HUES6 (cell line): ENCODE results near the gene SLC35B2.

ENCODE experiments used
- H3K27ac ChIP-seq: 2 replicates; pipeline ENCODE4 v1.7.0; 2013; ENCODE audit warnings: low read depth, mild to moderate bottlenecking, low read length, inconsistent platforms
- H3K27me3 ChIP-seq: 2 replicates; pipeline ENCODE4 v1.6.1; 2013; ENCODE audit warnings: low read length; ENCODE audit not compliant: control insufficient read depth, insufficient read depth
- H3K36me3 ChIP-seq: 2 replicates; pipeline ENCODE4 v1.6.1; 2013; ENCODE audit warnings: low read length; ENCODE audit not compliant: control insufficient read depth, insufficient read depth
- H3K4me1 ChIP-seq: 2 replicates; pipeline ENCODE4 v1.6.1; 2013; ENCODE audit warnings: low read length; ENCODE audit not compliant: control insufficient read depth, insufficient read depth
- H3K4me3 ChIP-seq: 2 replicates; pipeline ENCODE4 v1.5.1; 2013; ENCODE audit warnings: low read depth, low read length
- H3K9ac ChIP-seq: one replicate; pipeline ENCODE4 v1.6.1; 2013; ENCODE audit warnings: mild to moderate bottlenecking, low read length
- H3K9me3 ChIP-seq: 2 replicates; pipeline ENCODE4 v1.6.1; 2013; ENCODE audit warnings: low read depth, low read length; ENCODE audit not compliant: control insufficient read depth, insufficient read depth

SLC35B2 gene, protein sequence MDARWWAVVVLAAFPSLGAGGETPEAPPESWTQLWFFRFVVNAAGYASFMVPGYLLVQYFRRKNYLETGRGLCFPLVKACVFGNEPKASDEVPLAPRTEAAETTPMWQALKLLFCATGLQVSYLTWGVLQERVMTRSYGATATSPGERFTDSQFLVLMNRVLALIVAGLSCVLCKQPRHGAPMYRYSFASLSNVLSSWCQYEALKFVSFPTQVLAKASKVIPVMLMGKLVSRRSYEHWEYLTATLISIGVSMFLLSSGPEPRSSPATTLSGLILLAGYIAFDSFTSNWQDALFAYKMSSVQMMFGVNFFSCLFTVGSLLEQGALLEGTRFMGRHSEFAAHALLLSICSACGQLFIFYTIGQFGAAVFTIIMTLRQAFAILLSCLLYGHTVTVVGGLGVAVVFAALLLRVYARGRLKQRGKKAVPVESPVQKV

DNA sequence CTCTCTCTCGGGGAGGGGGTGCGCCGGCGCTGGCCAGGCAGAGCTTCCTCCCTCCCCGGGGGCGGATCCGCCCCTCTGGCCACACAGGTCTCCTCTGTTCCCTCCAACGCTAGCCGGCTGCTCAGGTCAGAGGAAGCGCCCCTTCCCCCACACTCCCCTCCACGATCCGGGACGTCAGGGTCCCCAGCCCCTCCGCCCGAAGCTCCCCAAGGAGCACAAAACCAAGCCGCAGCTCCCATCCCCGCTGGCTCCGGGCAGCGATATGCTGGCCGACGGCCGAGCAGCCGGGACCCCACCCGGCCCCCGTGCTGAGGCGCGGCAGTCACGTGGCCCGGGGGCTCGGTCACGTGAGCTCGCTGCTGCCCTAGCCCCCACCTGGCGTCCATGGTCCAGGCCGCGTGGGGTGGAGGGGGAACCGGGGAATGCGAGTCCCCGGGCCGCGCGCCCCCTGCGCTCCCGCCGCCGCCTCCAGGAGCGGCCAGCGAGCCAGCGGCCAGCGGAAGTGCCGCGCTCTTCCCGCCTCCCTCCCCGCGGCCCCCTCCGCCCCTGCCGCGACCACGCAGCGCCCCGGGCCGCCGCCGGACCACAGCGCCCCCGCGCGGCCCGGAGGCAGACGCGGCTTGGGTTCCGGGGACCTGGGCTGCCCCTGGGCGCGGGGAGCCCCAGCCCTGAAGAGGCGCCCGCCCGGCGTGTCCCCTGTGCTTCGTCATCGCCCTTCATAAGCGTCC lies at the start of gene SLC35B2:
TSS of gene SLC35B2 (minus strand) at position 504 of the 728 bp plus-strand sequence. CDS start at position 386, 118 bp downstream.
- H3K4me3 ChIP-seq = peak within 1 kb of the TSS; percentile 92
- H3K9me3 ChIP-seq = no peaks in the 10 kb centered on the region
- H3K27ac ChIP-seq = peak within 1 kb of the TSS; percentile 91; the same call in 1 of the 2 replicates
- peaks cover 54% of the 10 kb centered on the region for H3K36me3 ChIP-seq
- H3K9ac ChIP-seq = peak within 1 kb of the TSS; percentile 93
- peaks cover 14% of the 10 kb centered on the region for H3K4me1 ChIP-seq
- no peaks in the 10 kb centered on the region for H3K27me3 ChIP-seq

DNA sequence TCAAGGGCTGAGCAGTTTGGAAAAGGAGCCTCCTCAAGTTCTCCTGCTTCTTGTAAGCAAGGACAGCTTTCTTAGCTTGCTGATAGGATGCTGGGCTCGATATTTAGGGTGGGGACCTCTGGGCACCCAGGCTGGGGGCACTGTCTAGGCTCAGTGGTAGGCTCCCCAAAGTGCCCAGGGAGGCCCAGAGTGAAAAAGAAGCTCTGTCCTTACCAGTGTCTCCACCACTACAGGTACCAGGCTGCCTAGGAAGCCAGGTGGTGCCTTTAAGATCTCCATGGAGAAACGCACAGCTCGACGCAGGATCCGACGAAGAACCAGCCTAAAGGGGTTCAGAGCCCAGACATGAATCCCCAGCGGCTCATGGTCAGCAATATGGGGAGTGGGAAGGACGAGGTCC lies 49.4 kb upstream of the SLC35B2 start:
- Histone ChIP-seq H3K36me3 (peaks cover 96% of the 10 kb centered on the region), H3K27me3 (no peaks in the 10 kb centered on the region), H3K27ac (no peak overlapping the region), H3K4me3 (no peak overlapping the region), H3K9ac (no peak overlapping the region), H3K4me1 (peaks cover 3% of the 10 kb centered on the region; the same call in 1 of the 2 replicates), H3K9me3 (no peaks in the 10 kb centered on the region)

- H3K36me3 ChIP-seq = peaks cover 96% of the 10 kb centered on the region
Measured at GRCh38 chr6:44305200-44305725, 47.9 kb upstream of the SLC35B2 start.

GRCh38 chr6:44304282-44305199 lies 47.2 kb upstream of the SLC35B2 start:
- H3K36me3 ChIP-seq = peaks cover 91% of the 10 kb centered on the region
- no peak overlapping the region for H3K4me3 ChIP-seq
- peak overlapping the region; percentile 29 for H3K9ac ChIP-seq
- H3K4me1 ChIP-seq = peaks cover 3% of the 10 kb centered on the region; the same call in 1 of the 2 replicates
- peak overlapping the region; percentile 28; the same call in 1 of the 2 replicates for H3K27ac ChIP-seq
- H3K9me3 ChIP-seq = no peaks in the 10 kb centered on the region
- no peaks in the 10 kb centered on the region for H3K27me3 ChIP-seq

More at GRCh38 chr6:44305200-44305725, 47.9 kb upstream of the SLC35B2 start:
- no peaks in the 10 kb centered on the region for H3K9me3 ChIP-seq
- peaks cover 3% of the 10 kb centered on the region; the same call in 1 of the 2 replicates for H3K4me1 ChIP-seq
- H3K27ac ChIP-seq = peak overlapping the region; percentile 28; the same call in 1 of the 2 replicates
- peak overlapping the region; percentile 29 for H3K9ac ChIP-seq
- H3K4me3 ChIP-seq = no peak overlapping the region
- H3K27me3 ChIP-seq = no peaks in the 10 kb centered on the region

- Histone ChIP-seq H3K9me3 (no peaks in the 10 kb centered on the region), H3K36me3 (peaks cover 84% of the 10 kb centered on the region), H3K4me3 (no peak overlapping the region), H3K27me3 (peaks cover 3% of the 10 kb centered on the region; the same call in 1 of the 2 replicates), H3K9ac (no peak overlapping the region), H3K27ac (no peak overlapping the region), H3K4me1 (peaks cover 3% of the 10 kb centered on the region; the same call in 1 of the 2 replicates)
Measured at GRCh38 chr6:44303842-44304241, 46.5 kb upstream of the SLC35B2 start.

GRCh38 chr6:44302856-44303255 lies 45.5 kb upstream of the SLC35B2 start:
- H3K9ac ChIP-seq = no peak overlapping the region
- no peak overlapping the region for H3K27ac ChIP-seq

GRCh38 chr6:44301782-44302564 lies 44.6 kb upstream of the SLC35B2 start:
- H3K9me3 ChIP-seq = no peaks in the 10 kb centered on the region
- peaks cover 5% of the 10 kb centered on the region for H3K4me1 ChIP-seq
- no peak overlapping the region for H3K4me3 ChIP-seq
- peaks cover 69% of the 10 kb centered on the region for H3K36me3 ChIP-seq
- H3K27ac ChIP-seq = no peak overlapping the region
- H3K27me3 ChIP-seq = peaks cover 21% of the 10 kb centered on the region
- H3K9ac ChIP-seq = no peak overlapping the region

More at GRCh38 chr6:44302856-44303255, 45.5 kb upstream of the SLC35B2 start:
- Histone ChIP-seq H3K27me3 (peaks cover 13% of the 10 kb centered on the region), H3K4me3 (no peak overlapping the region), H3K9me3 (no peaks in the 10 kb centered on the region), H3K4me1 (peaks cover 3% of the 10 kb centered on the region; the same call in 1 of the 2 replicates), H3K36me3 (peaks cover 78% of the 10 kb centered on the region)

- H3K36me3 ChIP-seq = peaks cover 60% of the 10 kb centered on the region
Measured at GRCh38 chr6:44301106-44301505, 43.8 kb upstream of the SLC35B2 start.

GRCh38 chr6:44300292-44300823 lies 43.0 kb upstream of the SLC35B2 start:
- H3K27ac ChIP-seq = no peak overlapping the region
- peaks cover 53% of the 10 kb centered on the region for H3K36me3 ChIP-seq
- H3K27me3 ChIP-seq = peaks cover 37% of the 10 kb centered on the region
- H3K4me1 ChIP-seq = peaks cover 12% of the 10 kb centered on the region
- no peaks in the 10 kb centered on the region for H3K9me3 ChIP-seq
- H3K9ac ChIP-seq = no peak overlapping the region
- H3K4me3 ChIP-seq = no peak overlapping the region

More at GRCh38 chr6:44301106-44301505, 43.8 kb upstream of the SLC35B2 start:
- H3K4me1 ChIP-seq = peaks cover 12% of the 10 kb centered on the region
- H3K4me3 ChIP-seq = no peak overlapping the region
- peaks cover 30% of the 10 kb centered on the region for H3K27me3 ChIP-seq
- no peak overlapping the region for H3K9ac ChIP-seq
- H3K9me3 ChIP-seq = no peaks in the 10 kb centered on the region
- no peak overlapping the region for H3K27ac ChIP-seq
